GM19035 (cell line): ENCODE measurements around the gene GNAS-AS1.

Experiments
- ATAC-seq: cut with Tn5 transposase; IDR thresholded peaks from one replicate; pipeline ENCODE4 v1.9.1; 2021; ENCODE audit not compliant: unreplicated experiment

GNAS-AS1 gene

GRCh38 chr20:58863044-58863790 is 12.5 kb upstream of the GNAS-AS1 start:
- ATAC-seq = no peak

GRCh38 chr20:58855506-58856389 is 5.0 kb upstream of the GNAS-AS1 start:
- ATAC-seq = no peak

- no peak for ATAC-seq
Measured at GRCh38 chr20:58854638-58855471, 4.2 kb upstream of the GNAS-AS1 start.

- no peak for ATAC-seq
Measured at GRCh38 chr20:58853976-58854637, 3.4 kb upstream of the GNAS-AS1 start.

GRCh38 chr20:58853466-58853865 is 2.8 kb upstream of the GNAS-AS1 start:
- no peak for ATAC-seq

- no peak for ATAC-seq
Measured at GRCh38 chr20:58852543-58853271, 2.0 kb upstream of the GNAS-AS1 start, which contains the start of gene GNAS. GNAS (plus strand) TSS chr20:58852716.

GRCh38 chr20:58851969-58852458 is 1.3 kb upstream of the GNAS-AS1 start:
- ATAC-seq = no peak

GRCh38 chr20:58851221-58851968 is 693 bp upstream of the GNAS-AS1 start:
- no peak for ATAC-seq

- no peak for ATAC-seq
Measured at GRCh38 chr20:58847463-58847862, 3.2 kb downstream of the GNAS-AS1 start.

GRCh38 chr20:58845706-58846105 is 5.0 kb downstream of the GNAS-AS1 start:
- ATAC-seq = no peak

GRCh38 chr20:58843128-58843556 is 7.6 kb downstream of the GNAS-AS1 start:
- no peak for ATAC-seq

- ATAC-seq = no peak
Measured at GRCh38 chr20:58842276-58842675, 8.4 kb downstream of the GNAS-AS1 start.

- no peak for ATAC-seq
Measured at GRCh38 chr20:58841539-58842264, 9.0 kb downstream of the GNAS-AS1 start.

- no peak for ATAC-seq
Measured at GRCh38 chr20:58840816-58841538, 9.7 kb downstream of the GNAS-AS1 start.

GRCh38 chr20:58839991-58840747 is 10.5 kb downstream of the GNAS-AS1 start:
- ATAC-seq = no peak

- ATAC-seq = no peak
Measured at GRCh38 chr20:58839474-58839874, 11.2 kb downstream of the GNAS-AS1 start.

- no peak for ATAC-seq
Measured at GRCh38 chr20:58838174-58838573, 12.5 kb downstream of the GNAS-AS1 start.
